ENCODE results near the gene ZNF638. TPM values are rescaled to one million over a fixed set of nuclear protein-coding genes. Genes with fewer than 3 reads are reported as not detected.

ZNF638 gene
- total RNA-seq, 1 experiment from 2014 or later, result 80.8 TPM

- in situ Hi-C loops (cut with HindIII; ENCODE audit: low pct_unique_long_range_greater_than_20kb, low sequenced_read_pairs), result no loop called here
- CTCF ChIA-PET, result no interaction called here
- TF ChIP-seq SIN3A (IDR thresholded peaks at IDR 0.05; ENCODE audit: borderline replicate concordance, insufficient read depth, low read depth, low read length) (no peak), POLR2AphosphoS5 (IDR thresholded peaks at IDR 0.05; ENCODE audit: low read depth, low read length) (no peak), TCF7L2 (IDR thresholded peaks at IDR 0.05; ENCODE audit: low read depth, low read length) (no peak), REST (IDR thresholded peaks at IDR 0.05; ENCODE audit: insufficient read depth in 1 of 2, low read depth in 2 of 2, low read length in 1 of 2) (no peak), CTCF (IDR thresholded peaks at IDR 0.05) (no peak)
These were observed 133.8 kb downstream of the ZNF638 start for GRCh38 chr2:71465356-71465755.

GRCh38 chr2:71465961-71466300 lies 134.3 kb downstream of the ZNF638 start:
- in situ Hi-C loops (cut with HindIII; ENCODE audit: low pct_unique_long_range_greater_than_20kb, low sequenced_read_pairs) (no loop called here), intact Hi-C loops (cut with micrococcal nuclease; ENCODE audit: unreplicated experiment) (no loop called here)
- ChIA-PET POLR2A (no interaction called here), CTCF (interaction anchor here (1.2 kb wide), 1 partner anchor 45 kb away, joined by 3 read pairs; no protein-coding TSS in a partner anchor)
- Histone ChIP-seq H3K27me3 (ENCODE audit: control insufficient read depth, insufficient read depth, low read length) (peaks cover 17% of the 10 kb centered on the region), H3K36me3 (ENCODE audit: control insufficient read depth, insufficient read depth, low read length) (no peaks in the 10 kb centered on the region), H3K9me3 (ENCODE audit: control insufficient read depth, insufficient read depth, low read depth, low read length) (no peaks in the 10 kb centered on the region), H3K4me3 (ENCODE audit: low read depth in 2 of 2, low read length in 2 of 2) (peak overlapping the region; percentile 48 to 76), H3K27ac (ENCODE audit: low read length) (no peak overlapping the region), H3K4me1 (ENCODE audit: control insufficient read depth, insufficient read depth, low read length) (peaks cover 3% of the 10 kb centered on the region; the same call in 1 of the 2 replicates)
- BruUV-seq (replicated peaks), result no TSS peak
- DNase-seq (ENCODE audit: low read depth, low spot score), result no peak
- ATAC-seq, result no peak
- TF ChIP-seq TCF7L2 (IDR thresholded peaks at IDR 0.05; ENCODE audit: low read depth, low read length) (no peak), POLR2AphosphoS5 (IDR thresholded peaks at IDR 0.05; ENCODE audit: low read depth, low read length) (no peak), CTCF (IDR thresholded peaks at IDR 0.05) (no peak), SIN3A (IDR thresholded peaks at IDR 0.05; ENCODE audit: borderline replicate concordance, insufficient read depth, low read depth, low read length) (no peak), REST (IDR thresholded peaks at IDR 0.05; ENCODE audit: insufficient read depth in 1 of 2, low read depth in 2 of 2, low read length in 1 of 2) (no peak)

More at GRCh38 chr2:71465356-71465755, 133.8 kb downstream of the ZNF638 start:
- no peak for ATAC-seq
- no peaks in the 10 kb centered on the region for H3K9me3 ChIP-seq (ENCODE audit: control insufficient read depth, insufficient read depth, low read depth, low read length)
- intact Hi-C loops (cut with micrococcal nuclease; ENCODE audit: unreplicated experiment), result no loop called here
- H3K27me3 ChIP-seq (ENCODE audit: control insufficient read depth, insufficient read depth, low read length), result peaks cover 17% of the 10 kb centered on the region
- peaks cover 3% of the 10 kb centered on the region; the same call in 1 of the 2 replicates for H3K4me1 ChIP-seq (ENCODE audit: control insufficient read depth, insufficient read depth, low read length)
- DNase-seq (ENCODE audit: low read depth, low spot score), result no peak
- no peak overlapping the region for H3K4me3 ChIP-seq (ENCODE audit: low read depth in 2 of 2, low read length in 2 of 2)
- H3K36me3 ChIP-seq (ENCODE audit: control insufficient read depth, insufficient read depth, low read length), result no peaks in the 10 kb centered on the region
- no TSS peak for BruUV-seq (replicated peaks)
- H3K27ac ChIP-seq (ENCODE audit: low read length), result no peak overlapping the region
- POLR2A ChIA-PET, result no interaction called here

All from Panc1 (cell line).